HG02571 (cell line): ENCODE data around the gene PTPRD.

Experiments
- ATAC-seq: cut with Tn5 transposase; IDR thresholded peaks from one replicate; pipeline ENCODE4 v1.9.1; 2021; ENCODE audit warnings: mild to moderate bottlenecking, moderate library complexity; ENCODE audit not compliant: unreplicated experiment

PTPRD gene

DNA sequence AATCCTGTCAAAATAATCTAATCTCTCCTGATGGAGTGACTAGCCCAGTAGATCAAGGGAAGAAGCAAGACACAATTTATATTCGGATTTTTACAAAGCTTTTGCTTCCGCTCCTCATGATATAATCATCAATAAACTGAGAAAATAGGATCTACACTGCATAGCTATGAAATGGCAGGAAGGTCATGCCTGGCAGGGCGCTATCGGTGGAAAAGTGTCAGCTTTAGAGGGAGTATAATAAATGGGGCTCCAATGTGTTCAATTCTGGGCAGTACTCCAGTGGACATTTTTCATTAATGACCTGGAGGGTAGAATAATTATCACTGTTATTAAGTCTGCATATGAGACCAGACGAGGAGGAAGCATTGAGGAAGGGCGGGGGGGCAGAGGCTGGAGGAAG, 1799.9 kb downstream of the PTPRD start:
- ATAC-seq: no peak

DNA sequence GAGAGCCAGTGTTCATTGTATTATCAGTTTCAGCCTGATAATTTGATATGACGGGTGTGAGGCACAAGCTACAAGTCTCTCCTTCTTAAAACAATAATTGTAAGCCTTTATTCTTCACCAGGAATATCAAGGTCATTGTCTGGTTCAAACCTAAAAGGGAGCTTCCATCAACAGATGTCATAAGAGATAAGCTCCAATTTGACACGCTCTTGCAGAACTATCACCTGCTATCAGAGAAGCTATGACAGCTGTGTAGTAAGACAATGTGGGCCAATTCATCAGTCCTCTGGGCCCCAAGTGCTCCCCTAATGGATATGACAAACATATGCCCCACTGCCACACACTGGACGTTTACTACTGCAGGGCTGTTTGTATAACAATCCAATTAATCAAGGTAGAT, 1803.1 kb downstream of the PTPRD start:
- no peak for ATAC-seq

DNA sequence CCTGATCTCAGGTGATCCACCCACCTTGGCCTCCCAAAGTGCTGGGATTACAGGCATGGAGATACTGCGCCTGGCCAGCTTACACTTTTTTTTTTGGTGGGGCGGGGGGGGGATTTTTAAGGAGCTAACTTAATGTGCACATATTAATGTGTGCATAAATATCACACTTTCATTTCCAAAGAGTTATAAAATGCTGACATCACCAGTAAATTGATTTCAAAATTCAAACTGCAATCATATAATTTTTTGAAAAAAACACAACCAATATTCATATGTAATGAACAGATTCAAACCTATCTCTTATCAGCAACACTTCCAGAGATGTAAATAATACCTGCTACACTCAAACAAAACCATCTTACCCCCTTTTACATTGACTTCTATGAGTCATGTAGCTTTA, 1806.7 kb downstream of the PTPRD start:
- ATAC-seq: no peak

DNA sequence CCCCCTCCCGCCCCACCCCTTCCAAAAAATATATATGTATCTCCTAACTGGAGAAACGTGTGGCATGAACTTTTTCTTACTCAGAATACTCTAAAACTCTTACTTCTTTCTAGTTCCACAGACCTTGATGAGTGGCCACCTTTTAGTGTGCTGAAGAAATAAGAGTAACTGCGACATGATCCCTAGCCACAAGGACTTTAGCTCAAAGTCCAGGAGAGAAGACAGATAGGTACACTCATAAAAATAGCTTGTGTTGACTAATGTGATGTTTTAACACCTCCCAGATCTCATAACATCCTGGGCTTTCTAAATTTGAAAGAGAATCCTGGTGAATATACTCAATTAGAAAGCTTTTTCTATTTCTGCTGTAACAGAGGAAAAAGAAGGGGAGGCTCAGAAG, 1808.2 kb downstream of the PTPRD start:
- no peak for ATAC-seq

DNA sequence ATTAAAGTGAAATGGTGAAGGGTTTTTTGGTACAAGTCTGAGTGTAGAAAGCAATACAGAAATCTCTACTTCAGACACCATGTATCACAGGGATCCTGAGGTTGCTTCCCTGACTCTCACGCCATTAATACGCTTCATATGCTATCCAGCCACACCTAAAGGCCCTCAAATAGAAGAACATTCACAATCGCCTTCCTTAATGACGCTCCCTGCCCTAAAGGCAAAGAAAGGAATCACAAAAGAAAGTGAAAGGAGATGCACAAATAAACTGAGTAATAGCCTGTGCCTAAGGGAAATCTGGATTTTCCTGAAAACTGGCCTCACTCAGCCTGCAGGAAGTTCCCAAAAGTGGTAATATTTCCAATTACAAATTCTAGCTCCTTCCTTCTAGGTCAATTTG, 1810.6 kb downstream of the PTPRD start:
- no peak for ATAC-seq

DNA sequence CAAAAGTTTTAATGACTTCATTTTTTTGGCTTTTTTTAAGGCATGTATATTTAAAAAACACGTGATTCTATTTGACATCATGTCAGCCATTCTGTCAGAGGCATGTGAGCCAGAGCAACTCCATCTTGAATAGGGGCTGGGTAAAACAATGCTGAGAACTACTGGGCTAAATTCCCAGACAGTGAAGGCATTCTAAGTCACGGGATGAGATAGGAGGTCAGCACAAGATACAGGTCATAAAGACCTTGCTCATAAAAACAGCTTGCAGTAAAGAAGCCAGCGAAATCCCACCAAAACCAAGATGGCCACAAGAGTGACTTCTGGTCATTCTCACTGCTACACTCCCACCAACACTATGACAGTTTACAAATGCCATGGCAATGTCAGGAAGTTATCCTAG, 1812.6 kb downstream of the PTPRD start:
- ATAC-seq: no peak

DNA sequence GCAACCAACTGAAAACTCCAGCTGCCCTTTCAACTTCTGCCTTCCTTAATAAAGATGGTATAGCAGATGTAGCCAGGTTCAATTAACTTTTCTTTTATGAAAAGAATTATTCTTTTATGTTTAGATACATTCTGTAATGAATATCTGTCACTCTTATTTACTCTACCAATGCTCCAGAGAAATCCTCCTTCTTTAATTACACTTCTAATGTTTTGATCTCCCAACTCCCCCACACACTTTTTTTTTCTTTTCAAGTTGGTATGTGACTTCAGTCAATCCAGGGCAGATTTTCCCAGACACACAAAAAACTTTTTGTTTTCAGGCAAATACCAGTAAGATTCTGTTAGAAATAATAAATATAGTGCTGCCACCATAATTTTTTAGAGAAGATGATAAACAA, 1813.2 kb downstream of the PTPRD start:
- ATAC-seq: no peak

DNA sequence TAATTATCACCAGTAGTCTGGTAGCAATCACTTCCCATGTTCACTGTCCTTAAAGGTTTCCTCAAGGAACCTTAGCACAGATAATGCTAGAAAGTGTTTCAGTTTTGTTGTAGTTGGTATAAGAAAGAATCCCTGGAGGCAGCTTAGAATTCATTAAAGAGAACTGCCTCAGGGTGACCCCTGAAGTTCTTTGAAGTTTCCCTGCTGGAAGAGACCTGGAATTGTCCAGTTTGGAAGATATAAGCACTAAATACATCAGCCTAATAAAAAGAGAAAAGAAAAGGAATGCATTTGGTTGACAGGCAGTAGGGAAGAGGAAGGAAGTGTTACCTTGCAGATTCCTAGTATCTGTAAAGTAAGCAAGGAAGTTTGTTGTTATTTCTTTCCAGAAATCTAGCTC, 1813.6 kb downstream of the PTPRD start:
- no peak for ATAC-seq

DNA sequence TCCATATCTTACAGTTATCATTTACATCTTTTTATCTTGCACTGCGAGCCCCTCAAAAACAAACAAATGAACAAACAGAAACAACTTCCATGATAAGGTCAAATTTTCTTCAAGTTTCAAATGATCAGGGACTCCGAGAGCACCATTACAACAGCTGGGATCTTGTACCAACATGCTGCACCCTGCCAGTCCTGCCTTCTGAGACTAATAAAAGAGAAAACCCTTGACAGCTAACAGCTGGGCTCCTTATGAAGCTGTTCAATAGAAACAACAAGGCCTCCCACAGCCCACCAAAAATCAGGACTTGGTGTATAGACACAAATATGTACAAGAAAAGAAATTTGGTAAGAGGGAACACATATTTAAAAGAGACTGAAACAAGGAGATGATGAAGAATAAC, 1828.0 kb downstream of the PTPRD start:
- ATAC-seq: no peak

DNA sequence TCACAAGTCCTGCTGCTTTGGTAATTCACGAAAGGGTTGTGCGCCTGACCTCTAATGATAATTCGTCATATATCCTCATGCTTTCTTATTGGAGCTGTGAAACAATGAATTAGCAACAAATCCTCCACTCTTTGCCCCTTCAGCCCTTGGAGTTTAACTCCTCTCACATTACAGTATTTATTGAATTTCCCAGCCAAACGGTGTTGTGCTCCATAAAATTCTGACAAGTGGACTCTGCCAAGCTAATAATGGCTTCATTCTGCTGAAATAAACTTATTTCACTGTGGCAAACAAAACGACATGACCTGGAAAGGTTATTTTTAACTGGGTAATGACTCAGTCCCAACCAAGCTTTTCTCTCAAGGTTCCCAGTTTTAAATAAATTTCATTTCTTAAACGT, 1828.9 kb downstream of the PTPRD start:
- ATAC-seq: no peak

DNA sequence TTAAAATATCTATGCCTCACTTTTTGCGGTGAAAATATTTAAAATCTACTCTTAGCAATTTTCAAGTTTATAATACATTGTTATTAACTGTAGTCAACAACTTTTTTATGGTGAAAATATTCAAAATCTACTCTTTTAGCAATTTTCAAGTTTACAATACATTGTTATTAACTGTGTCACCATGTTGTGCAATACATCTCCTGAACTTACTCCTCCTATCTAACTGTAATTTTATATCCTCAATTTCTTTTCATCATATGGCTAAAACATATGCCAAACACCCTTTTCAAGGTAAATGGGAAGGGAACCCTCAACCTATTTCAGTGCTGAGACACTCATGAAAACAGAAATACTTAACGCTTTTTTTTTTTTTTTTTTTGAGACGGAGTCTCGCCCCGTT, 1830.6 kb downstream of the PTPRD start:
- ATAC-seq: no peak

DNA sequence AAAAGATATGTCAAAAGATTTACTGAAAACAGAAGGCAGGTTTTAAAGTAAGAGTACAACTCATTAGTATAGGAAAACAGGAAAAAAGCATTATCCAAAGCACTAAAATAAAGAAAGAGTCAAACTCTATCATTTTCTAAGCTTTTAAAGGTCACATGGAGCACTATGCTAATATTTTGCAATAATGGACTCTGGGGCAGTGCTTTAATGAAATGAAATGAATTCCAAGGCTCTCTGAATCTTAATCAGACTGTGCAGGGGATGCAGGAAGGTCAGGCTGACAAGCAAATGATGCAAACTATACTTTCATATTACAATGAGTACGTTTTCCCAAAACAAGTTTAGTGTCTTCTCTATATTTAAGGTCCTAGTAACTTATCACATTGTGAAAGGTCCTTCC, 1831.3 kb downstream of the PTPRD start:
- ATAC-seq: no peak

DNA sequence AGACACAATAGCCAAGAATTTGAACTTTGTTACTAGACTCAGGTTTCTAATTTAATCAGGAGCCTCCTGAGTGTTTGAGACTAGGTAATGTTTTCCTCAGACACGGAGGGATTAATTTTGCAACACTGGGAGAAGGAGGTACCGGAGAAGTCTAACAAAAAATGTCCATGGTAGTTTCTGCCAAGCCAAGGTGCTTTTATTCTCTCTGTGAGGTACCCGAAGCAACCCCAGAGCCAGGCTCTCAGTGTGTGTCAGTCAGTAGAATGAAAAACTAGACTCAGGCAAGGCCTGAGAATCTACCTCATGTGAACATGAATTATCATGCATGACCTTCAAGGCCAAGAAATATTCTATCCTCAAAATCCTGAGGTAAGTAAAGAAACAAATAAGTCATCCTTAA, 1832.4 kb downstream of the PTPRD start:
- no peak for ATAC-seq

DNA sequence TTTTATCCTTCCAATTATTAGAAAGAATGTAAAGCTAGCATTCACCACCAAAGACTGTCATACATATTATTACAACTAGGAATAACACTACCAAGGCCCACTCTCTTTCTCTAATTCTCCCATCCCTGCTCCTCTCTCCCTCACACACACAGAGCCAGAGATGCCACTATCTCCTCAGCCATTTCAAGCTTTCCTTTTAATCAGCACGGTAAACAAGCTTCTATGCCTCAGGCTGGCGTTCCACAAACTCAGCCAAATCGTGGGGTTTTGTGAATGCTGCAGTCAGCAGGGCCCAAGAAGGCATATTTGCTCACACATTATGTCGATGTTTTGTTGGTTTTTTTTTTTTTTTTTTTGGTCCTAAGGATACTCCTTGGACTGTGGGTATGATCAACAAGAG, 1833.3 kb downstream of the PTPRD start:
- no peak for ATAC-seq

DNA sequence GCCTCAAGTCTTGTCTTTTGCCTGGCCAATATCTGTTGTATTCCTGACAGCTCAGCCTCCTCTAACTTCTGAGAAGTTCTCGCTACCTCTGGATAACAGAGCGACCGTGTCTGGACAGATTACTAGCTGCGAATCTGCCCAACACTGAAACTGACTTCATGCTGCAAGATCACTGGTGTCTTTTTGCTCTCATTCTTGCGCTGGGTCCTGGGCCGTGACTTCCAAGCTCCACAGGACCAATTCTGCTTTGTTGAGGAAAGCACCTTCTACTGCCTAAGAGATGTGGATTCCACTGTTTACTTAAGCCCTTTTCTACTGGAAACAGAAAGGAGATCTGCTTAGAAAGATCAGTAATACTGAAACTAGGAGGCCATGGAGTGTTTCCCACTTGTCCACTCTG, 1834.4 kb downstream of the PTPRD start:
- no peak for ATAC-seq

DNA sequence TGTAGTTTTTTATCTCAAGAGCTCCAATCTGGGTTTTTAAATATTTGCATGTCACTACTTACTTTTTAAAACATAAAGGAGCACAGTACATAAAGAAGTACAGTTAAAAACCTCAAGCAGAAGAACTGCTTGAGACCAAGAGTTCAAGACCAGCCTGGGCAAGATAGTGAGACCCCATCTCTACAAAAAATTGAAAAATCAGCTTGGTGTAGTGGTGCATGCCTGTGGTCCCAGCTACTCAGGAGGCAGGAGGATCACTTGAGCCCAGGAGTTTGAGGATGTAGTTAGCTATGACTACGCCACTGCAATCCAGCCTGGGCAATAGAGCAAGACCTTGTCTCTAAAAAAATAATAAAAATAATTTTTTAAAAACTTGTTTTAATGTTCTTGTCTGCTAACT, 1840.5 kb downstream of the PTPRD start:
- no peak for ATAC-seq

DNA sequence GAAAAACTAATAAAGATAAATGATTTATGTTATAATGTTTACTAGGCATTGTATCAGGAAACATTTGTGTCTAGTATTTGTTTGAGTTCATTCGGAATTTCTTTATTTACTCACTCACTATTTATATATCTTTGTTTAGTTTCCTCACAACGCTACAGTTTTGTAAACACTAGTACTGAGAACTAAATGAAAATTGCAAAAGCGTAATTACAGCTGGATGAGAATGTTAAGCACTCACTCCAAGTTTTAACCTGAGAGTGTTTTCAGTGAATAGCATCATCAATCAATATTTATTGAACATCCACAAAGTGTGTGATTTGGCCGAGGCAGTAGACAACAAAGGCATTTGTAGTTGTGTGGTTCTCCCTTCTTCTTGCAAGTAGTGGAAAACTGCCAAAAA, 1843.6 kb downstream of the PTPRD start:
- ATAC-seq: no peak

DNA sequence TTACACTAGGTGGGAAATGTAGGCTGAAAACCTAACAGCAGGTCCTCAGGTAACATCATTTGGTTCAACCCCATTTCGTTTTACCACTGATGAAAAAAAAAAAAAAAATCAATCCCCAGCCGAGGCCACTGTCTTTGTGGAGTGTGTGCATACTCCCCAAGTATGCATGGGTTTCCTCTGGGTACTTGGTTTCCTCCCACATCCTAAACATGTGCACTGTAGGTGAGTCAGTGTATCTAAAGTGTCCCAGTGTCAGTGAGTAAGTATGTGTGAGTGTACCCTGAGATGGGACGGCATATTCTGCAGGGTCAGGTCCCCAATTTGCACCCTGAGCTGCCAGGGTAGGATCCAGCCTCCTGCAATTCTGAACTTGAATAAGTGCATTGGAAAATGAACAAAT, 1846.7 kb downstream of the PTPRD start:
- ATAC-seq: no peak

DNA sequence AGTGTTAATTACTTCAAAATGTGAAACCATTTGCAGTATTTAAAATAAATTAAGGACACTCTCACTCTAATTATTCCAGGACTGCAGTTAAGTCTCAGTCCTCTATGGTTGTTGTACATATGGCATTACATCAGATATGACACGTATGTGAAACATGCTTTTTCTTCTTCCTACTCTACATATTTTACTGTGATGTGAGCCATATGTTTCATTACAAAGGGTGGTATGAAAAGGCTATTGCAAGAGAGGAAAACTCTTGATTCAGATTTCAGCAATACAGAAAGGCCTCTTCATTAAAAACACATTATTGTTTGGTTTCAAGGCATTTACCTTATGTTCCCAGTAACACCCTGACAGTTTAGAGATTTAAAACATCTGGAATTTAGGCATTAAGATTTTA, 1848.8 kb downstream of the PTPRD start:
- ATAC-seq: no peak

DNA sequence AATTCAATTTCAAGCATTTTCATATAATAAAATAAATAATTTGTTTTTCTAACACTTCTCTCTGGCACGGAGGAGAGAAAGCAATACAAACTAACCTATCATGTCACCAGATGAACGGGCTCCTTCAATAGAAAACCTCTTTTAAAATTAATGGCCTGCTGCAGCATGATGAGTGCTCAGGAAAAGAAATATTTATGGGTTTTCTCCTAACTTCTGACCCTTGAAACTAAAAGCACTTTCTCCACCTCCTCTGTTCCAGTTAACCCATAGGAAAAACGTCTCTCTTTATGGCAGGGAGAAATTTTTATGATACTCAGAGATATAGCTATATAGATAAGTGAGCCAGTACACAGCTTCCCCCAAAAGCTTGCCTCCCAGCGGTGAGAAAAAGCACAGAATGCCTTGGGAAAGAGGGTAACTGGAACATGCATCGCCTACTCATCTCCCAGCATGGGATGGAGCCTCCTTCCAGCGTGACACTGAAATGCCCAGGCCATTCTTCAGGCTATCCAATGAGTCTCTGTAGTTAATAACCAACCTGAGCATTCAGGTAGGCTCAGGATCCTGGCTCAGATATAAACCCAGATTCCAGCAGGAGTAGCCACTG, 1850.2 kb downstream of the PTPRD start:
- ATAC-seq: no peak

DNA sequence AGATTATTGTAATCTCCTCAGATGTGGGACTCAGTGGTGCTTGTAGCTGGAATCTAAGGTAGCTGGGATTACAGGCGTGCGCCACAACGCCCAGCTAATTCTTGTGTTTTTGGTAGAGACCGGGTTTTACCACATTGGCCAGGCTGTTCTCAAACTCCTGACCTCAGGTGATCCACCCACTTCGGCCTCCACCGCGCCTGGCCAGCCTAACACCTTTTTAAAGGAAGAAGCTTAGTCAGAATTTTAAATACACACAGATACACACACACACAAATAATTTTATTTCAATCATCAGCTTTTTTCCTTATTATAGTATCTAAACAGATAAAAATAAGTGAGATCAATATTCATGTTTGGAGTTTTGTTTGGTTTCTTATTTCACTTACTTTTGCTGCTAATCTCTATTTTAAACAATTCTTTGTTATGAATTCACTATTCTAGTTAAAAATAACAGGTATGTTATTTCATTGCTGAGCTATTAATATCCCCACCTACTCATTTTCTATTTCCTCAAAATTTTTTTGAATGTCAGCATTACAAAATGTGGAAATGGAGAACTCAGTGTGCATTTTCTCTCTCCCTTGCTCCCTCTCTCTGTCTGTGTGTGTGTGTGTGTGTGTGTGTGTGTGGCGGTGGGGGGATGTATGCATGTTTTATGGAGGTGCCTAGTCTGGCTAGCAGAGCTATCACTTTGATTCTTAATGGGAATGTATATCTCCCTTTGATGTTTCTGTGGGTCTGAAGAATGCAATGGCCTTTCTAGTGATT, 1852.6 kb downstream of the PTPRD start:
- ATAC-seq: no peak

DNA sequence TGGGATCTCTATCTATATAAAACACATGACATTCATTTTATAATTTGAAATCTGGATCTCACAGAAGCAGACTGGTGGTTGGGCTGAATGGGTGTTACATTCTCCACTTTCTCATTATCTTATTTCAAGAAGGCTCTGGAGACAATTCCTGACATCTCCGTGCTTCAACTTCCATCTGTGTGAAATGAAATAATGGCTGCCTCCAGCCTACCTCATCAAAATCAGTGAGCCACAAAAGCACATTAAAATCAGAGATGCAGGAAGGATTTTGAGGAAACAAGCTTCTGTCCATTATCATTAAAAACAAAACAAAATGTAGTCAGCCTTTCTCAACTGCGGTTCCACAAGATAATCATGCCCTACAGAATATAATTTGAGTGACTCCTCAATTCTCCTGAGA, 1854.9 kb downstream of the PTPRD start:
- ATAC-seq: no peak

DNA sequence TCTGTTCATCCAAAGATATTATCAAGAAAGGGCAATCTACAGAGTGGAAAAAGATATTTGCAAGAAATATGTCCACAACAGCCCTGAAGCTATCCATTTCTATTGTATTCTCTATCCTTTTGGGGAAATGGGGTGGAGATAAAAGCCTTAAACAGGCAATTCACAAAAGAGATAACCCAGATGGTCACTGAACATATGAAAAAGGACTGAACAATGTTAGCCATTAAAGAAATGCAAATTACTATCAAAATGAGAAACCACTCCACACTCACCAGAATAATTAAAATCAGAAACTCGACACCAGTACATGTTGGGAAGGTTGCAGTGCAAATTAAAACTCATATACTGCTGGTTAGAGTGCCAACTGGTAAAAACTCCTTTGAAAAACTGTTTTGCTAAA, 1858.1 kb downstream of the PTPRD start:
- no peak for ATAC-seq
